ENCODE data around the gene IGDCC3.

DNA sequence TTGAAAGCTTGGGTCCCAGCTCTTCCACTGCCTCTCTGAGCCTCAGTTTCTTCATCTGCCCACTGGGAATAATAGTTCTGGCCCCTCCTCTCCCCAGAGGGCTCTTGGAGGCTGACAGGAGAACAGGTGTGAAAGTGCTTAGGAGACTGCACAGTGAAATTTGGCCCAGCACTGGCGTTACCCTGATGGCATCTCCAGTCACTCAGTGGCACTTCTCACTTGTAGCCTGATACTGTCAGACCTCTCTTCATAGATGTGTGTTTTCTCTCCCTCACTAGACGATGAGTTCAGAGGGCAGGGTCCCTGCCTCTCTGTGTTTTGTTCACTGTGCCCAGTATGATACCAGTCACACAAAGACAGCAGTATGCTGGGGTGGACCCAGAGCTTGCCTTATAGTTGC lies 22.2 kb upstream of the IGDCC3 start:
- TF ChIP-seq EZH2 (IDR thresholded peaks at IDR 0.05; ENCODE audit: insufficient read depth, poor library complexity, severe bottlenecking): no peak
- no peak for TF ChIP-seq EZH2phosphoT487 (IDR thresholded peaks at IDR 0.05; ENCODE audit: insufficient read depth, low read depth)
